Neural crest cell (in vitro differentiated cells): ENCODE data around the gene PIP4K2B. TPM values are rescaled to one million over a fixed set of nuclear protein-coding genes. Genes with fewer than 3 reads are reported as not detected.

ENCODE experiments used
- DNase-seq: peaks from one replicate; pipeline ENCODE4 v3.0.0; 2021; ENCODE audit warnings: low read depth, mixed read lengths, low spot score
- H3K27ac Mint-ChIP-seq: one replicate; pipeline ENCODE4 v1.8.0; 2021; ENCODE audit warnings: mild to moderate bottlenecking, mixed read lengths; ENCODE audit not compliant: unreplicated experiment
- H3K27me3 Mint-ChIP-seq: 2 replicates; pipeline ENCODE4 v1.8.0; 2021; ENCODE audit warnings: low read depth, mild to moderate bottlenecking, mixed read lengths
- H3K36me3 Mint-ChIP-seq: 2 replicates; pipeline ENCODE4 v1.8.0; 2021; ENCODE audit warnings: low read depth, mild to moderate bottlenecking, mixed read lengths
- H3K4me1 Mint-ChIP-seq: 2 replicates; pipeline ENCODE4 v1.8.0; 2021; ENCODE audit warnings: mixed read lengths
- H3K4me3 Mint-ChIP-seq: one replicate; pipeline ENCODE4 v1.8.0; 2021; ENCODE audit warnings: mild to moderate bottlenecking, mixed read lengths
- H3K9me3 Mint-ChIP-seq: 2 replicates; pipeline ENCODE4 v1.8.0; 2021; ENCODE audit warnings: mixed read lengths
- total RNA-seq: library from RNA; stranded (reverse); gene quantifications from 2 replicates; pipeline ENCODE4 v1.2.1, GENCODE V29; 2021
- TF ChIP-seq, protein P1 (sequence below): fragments of 200-600 bp; sonication (generic); conservative IDR thresholded peaks from 2 replicates; pipeline ENCODE4 v1.5.0; 2021; ENCODE audit warnings: antibody characterized with exemption, mild to moderate bottlenecking

PIP4K2B gene
- total RNA-seq, 1 donor from 2014 or later = 105 TPM

GRCh38 chr17:38738007-38738662 lies 61.2 kb downstream of the PIP4K2B start:
- Mint-ChIP-seq H3K27ac (peak overlapping the region; percentile 35), H3K4me3 (peak overlapping the region; percentile 71), H3K27me3 (no peaks in the 10 kb centered on the region), H3K36me3 (peaks cover 7% of the 10 kb centered on the region), H3K9me3 (no peaks in the 10 kb centered on the region), H3K4me1 (peaks cover 28% of the 10 kb centered on the region)
- TF ChIP-seq, protein P1, sequence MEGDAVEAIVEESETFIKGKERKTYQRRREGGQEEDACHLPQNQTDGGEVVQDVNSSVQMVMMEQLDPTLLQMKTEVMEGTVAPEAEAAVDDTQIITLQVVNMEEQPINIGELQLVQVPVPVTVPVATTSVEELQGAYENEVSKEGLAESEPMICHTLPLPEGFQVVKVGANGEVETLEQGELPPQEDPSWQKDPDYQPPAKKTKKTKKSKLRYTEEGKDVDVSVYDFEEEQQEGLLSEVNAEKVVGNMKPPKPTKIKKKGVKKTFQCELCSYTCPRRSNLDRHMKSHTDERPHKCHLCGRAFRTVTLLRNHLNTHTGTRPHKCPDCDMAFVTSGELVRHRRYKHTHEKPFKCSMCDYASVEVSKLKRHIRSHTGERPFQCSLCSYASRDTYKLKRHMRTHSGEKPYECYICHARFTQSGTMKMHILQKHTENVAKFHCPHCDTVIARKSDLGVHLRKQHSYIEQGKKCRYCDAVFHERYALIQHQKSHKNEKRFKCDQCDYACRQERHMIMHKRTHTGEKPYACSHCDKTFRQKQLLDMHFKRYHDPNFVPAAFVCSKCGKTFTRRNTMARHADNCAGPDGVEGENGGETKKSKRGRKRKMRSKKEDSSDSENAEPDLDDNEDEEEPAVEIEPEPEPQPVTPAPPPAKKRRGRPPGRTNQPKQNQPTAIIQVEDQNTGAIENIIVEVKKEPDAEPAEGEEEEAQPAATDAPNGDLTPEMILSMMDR = no peak
- no peak for DNase-seq

- TF ChIP-seq, protein P1 = peak; percentile 88
- peak; percentile 85 for DNase-seq
- Mint-ChIP-seq H3K4me1 (peaks cover 23% of the 10 kb centered on the region), H3K4me3 (peak overlapping the region; percentile 49), H3K36me3 (peaks cover 6% of the 10 kb centered on the region), H3K9me3 (no peaks in the 10 kb centered on the region), H3K27ac (no peak overlapping the region), H3K27me3 (peaks cover 10% of the 10 kb centered on the region)
Observed at GRCh38 chr17:38735161-38735997, 64.0 kb downstream of the PIP4K2B start.

GRCh38 chr17:38733982-38734973 lies 65.1 kb downstream of the PIP4K2B start:
- Mint-ChIP-seq H3K9me3 (no peaks in the 10 kb centered on the region), H3K27ac (no peak overlapping the region), H3K4me1 (peaks cover 28% of the 10 kb centered on the region), H3K4me3 (peak overlapping the region; percentile 49), H3K27me3 (peaks cover 12% of the 10 kb centered on the region), H3K36me3 (peaks cover 6% of the 10 kb centered on the region)
- TF ChIP-seq, protein P1 = peak; percentile 30
- DNase-seq = no peak

- H3K36me3 Mint-ChIP-seq = peaks cover 6% of the 10 kb centered on the region
- peak overlapping the region; percentile 70 for H3K4me3 Mint-ChIP-seq
- TF ChIP-seq, protein P1 = no peak
- no peak for DNase-seq
- peaks cover 30% of the 10 kb centered on the region for H3K4me1 Mint-ChIP-seq
- no peak overlapping the region for H3K27ac Mint-ChIP-seq
- H3K9me3 Mint-ChIP-seq = no peaks in the 10 kb centered on the region
- peaks cover 12% of the 10 kb centered on the region for H3K27me3 Mint-ChIP-seq
Observed at GRCh38 chr17:38733282-38733981, 65.9 kb downstream of the PIP4K2B start.
